Nephron (organoid): ENCODE data around the gene OBSCN.

Experiments
- H3K27ac Mint-ChIP-seq, 3 experiments: 2 replicates each; pipeline ENCODE4 v1.8.0; 2020; ENCODE audit warnings: mixed read lengths in 3 of 3, mild to moderate bottlenecking in 2 of 3, moderate library complexity in 1 of 3
- H3K27me3 Mint-ChIP-seq: 2 replicates; pipeline ENCODE4 v1.8.0; 2021; ENCODE audit warnings: low read depth, mild to moderate bottlenecking, moderate library complexity, mixed read lengths
- H3K36me3 Mint-ChIP-seq: 2 replicates; pipeline ENCODE4 v1.8.0; 2020; ENCODE audit warnings: low read depth, mixed read lengths
- H3K4me1 Mint-ChIP-seq: 2 replicates; pipeline ENCODE4 v1.8.0; 2020; ENCODE audit warnings: mixed read lengths
- H3K4me3 Mint-ChIP-seq, 3 experiments: 2 replicates each; pipeline ENCODE4 v1.8.0; 2020; ENCODE audit warnings: mild to moderate bottlenecking in 3 of 3, mixed read lengths in 3 of 3, moderate library complexity in 2 of 3
- H3K9me3 Mint-ChIP-seq: 2 replicates; pipeline ENCODE4 v1.8.0; 2020; ENCODE audit warnings: mixed read lengths
- TF ChIP-seq, protein P1 (sequence below), 3 experiments: fragments of 200-600 bp; sonication (generic); IDR thresholded peaks; one replicate each; pipeline ENCODE4 v1.5.0; 2021; ENCODE audit warnings: antibody characterized with exemption in 3 of 3; ENCODE audit not compliant: unreplicated experiment in 3 of 3

OBSCN gene

DNA sequence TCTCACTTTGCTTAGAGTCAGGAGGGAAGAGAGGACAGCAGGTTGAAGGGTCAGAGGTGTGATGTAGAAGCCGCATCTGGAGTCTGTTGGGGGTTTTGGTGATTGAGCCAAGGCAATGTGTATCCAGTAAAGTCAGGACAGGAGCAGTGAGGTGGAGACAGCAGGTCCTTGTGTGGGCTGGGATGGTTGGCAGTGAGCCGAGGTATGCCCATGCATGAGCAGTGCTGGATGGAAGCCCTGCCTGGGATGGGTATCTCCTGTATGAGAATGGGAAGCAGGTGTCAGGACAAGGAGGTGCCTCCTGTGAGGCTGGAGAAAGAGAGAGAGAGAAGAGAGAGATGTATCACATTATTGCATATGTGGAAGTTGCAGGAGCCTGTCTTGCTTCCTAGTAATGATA is 90.0 kb downstream of the OBSCN start:
- TF ChIP-seq, protein P1, sequence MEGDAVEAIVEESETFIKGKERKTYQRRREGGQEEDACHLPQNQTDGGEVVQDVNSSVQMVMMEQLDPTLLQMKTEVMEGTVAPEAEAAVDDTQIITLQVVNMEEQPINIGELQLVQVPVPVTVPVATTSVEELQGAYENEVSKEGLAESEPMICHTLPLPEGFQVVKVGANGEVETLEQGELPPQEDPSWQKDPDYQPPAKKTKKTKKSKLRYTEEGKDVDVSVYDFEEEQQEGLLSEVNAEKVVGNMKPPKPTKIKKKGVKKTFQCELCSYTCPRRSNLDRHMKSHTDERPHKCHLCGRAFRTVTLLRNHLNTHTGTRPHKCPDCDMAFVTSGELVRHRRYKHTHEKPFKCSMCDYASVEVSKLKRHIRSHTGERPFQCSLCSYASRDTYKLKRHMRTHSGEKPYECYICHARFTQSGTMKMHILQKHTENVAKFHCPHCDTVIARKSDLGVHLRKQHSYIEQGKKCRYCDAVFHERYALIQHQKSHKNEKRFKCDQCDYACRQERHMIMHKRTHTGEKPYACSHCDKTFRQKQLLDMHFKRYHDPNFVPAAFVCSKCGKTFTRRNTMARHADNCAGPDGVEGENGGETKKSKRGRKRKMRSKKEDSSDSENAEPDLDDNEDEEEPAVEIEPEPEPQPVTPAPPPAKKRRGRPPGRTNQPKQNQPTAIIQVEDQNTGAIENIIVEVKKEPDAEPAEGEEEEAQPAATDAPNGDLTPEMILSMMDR (IDR thresholded peaks at IDR 0.05; ENCODE audit: unreplicated experiment in 3 of 3): no peak
- H3K36me3 Mint-ChIP-seq: peaks cover 100% of the 10 kb centered on the region
- H3K4me1 Mint-ChIP-seq: no peaks in the 10 kb centered on the region
- no peak overlapping the region for H3K4me3 Mint-ChIP-seq
- no peak overlapping the region for H3K27ac Mint-ChIP-seq
- H3K27me3 Mint-ChIP-seq: no peaks in the 10 kb centered on the region
- peaks cover 50% of the 10 kb centered on the region for H3K9me3 Mint-ChIP-seq

DNA sequence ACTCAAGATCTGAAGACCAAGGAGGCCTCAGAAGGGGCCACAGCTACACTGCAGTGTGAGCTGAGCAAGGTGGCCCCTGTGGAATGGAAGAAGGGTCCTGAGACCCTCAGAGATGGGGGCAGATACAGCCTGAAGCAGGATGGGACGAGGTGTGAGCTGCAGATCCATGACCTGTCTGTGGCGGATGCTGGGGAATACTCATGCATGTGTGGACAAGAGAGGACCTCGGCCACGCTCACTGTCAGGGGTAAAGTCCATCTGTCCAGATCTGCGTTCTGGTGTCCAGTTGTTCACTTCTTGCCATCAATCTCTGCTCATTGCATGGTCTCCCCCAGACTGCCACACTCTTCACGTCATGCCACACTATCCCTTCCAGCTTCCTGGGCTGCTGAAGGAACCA is 90.6 kb downstream of the OBSCN start:
- no peak overlapping the region for H3K27ac Mint-ChIP-seq

DNA sequence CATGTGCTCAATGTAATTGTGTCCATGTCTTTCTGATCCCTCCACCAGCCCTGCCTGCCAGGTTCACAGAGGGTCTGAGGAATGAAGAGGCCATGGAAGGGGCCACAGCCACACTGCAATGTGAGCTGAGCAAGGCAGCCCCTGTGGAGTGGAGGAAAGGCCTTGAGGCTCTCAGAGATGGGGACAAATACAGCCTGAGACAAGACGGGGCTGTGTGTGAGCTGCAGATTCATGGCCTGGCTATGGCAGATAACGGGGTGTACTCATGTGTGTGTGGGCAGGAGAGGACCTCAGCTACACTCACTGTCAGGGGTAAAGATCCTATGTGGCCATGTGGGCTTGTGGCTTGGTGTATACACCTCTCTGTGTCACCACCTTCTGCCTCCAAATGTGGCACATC is 91.4 kb downstream of the OBSCN start:
- Mint-ChIP-seq H3K4me1 (no peaks in the 10 kb centered on the region), H3K27ac (no peak overlapping the region), H3K9me3 (peaks cover 55% of the 10 kb centered on the region), H3K36me3 (peaks cover 100% of the 10 kb centered on the region), H3K27me3 (no peaks in the 10 kb centered on the region), H3K4me3 (no peak overlapping the region)
- TF ChIP-seq, protein P1 (IDR thresholded peaks at IDR 0.05; ENCODE audit: unreplicated experiment in 3 of 3): no peak

More for the DNA sequence above, 90.6 kb downstream of the OBSCN start:
- Mint-ChIP-seq H3K9me3 (peaks cover 55% of the 10 kb centered on the region), H3K36me3 (peaks cover 100% of the 10 kb centered on the region), H3K4me1 (no peaks in the 10 kb centered on the region), H3K27me3 (no peaks in the 10 kb centered on the region), H3K4me3 (no peak overlapping the region)
- TF ChIP-seq, protein P1 (IDR thresholded peaks at IDR 0.05; ENCODE audit: unreplicated experiment in 3 of 3): no peak

DNA sequence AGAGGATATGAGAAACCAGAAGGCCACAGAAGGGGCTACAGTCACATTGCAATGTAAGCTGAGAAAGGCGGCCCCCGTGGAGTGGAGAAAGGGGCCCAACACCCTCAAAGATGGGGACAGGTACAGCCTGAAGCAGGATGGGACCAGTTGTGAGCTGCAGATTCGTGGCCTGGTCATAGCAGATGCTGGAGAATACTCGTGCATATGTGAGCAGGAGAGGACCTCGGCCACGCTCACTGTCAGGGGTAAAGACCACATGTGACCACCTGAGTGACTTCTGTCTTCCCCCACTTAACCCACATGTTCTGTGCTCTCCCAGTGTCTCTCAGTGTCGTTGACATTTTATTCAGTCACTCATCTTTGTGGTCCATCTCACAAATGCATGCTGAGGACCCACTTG is 92.1 kb downstream of the OBSCN start:
- H3K27ac Mint-ChIP-seq: no peak overlapping the region
- TF ChIP-seq, protein P1 (IDR thresholded peaks at IDR 0.05; ENCODE audit: unreplicated experiment in 3 of 3): no peak
- H3K36me3 Mint-ChIP-seq: peaks cover 100% of the 10 kb centered on the region
- H3K4me1 Mint-ChIP-seq: no peaks in the 10 kb centered on the region
- H3K4me3 Mint-ChIP-seq: no peak overlapping the region
- H3K27me3 Mint-ChIP-seq: no peaks in the 10 kb centered on the region
- H3K9me3 Mint-ChIP-seq: peaks cover 58% of the 10 kb centered on the region

DNA sequence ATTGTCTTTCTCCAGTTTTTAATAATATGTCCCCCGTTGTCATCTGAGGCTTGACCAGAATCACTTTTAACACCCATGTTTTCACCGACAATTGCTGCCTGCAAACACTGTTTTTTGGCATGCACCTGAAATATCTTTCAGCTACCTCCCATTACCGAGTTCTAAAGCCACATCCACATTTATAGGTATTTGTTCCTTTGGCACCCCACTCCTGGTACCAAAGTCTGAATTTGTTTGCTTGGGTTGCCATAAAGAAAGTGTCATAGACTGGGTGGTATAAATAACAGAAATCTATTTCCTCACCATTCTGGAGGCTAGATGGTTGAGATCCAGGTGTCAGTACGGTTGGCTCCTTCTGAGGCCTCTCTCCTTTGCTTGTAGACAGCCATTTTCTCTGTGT is 94.2 kb downstream of the OBSCN start:
- Mint-ChIP-seq H3K4me1 (no peaks in the 10 kb centered on the region), H3K4me3 (no peak overlapping the region), H3K27me3 (no peaks in the 10 kb centered on the region), H3K36me3 (peaks cover 83% of the 10 kb centered on the region), H3K27ac (no peak overlapping the region), H3K9me3 (peaks cover 55% of the 10 kb centered on the region)
- TF ChIP-seq, protein P1 (IDR thresholded peaks at IDR 0.05; ENCODE audit: unreplicated experiment in 3 of 3): no peak

DNA sequence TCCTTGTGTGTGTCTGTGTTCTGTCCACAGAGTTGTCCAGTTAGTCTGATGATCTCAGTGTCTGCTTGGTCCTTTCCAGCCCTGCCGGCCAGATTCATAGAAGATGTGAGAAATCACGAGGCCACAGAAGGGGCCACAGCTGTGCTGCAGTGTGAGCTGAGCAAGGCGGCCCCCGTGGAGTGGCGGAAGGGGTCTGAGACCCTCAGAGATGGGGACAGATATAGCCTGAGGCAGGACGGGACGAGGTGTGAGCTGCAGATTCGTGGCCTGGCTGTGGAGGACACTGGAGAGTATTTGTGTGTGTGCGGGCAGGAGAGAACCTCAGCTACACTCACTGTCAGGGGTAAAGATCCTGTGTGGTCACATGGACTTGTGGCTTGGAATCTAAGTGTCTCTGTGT is 95.8 kb downstream of the OBSCN start:
- no peaks in the 10 kb centered on the region for H3K27me3 Mint-ChIP-seq
- no peak overlapping the region for H3K27ac Mint-ChIP-seq
- TF ChIP-seq, protein P1 (IDR thresholded peaks at IDR 0.05; ENCODE audit: unreplicated experiment in 3 of 3): no peak
- peaks cover 46% of the 10 kb centered on the region for H3K9me3 Mint-ChIP-seq
- H3K36me3 Mint-ChIP-seq: peaks cover 70% of the 10 kb centered on the region
- no peaks in the 10 kb centered on the region for H3K4me1 Mint-ChIP-seq
- H3K4me3 Mint-ChIP-seq: no peak overlapping the region
